GM23248 (cell line): ENCODE measurements around the gene RTTN. TPM values are rescaled to one million over a fixed set of nuclear protein-coding genes. Genes with fewer than 3 reads are reported as not detected.

Experiments used
- DNase-seq: peaks from one replicate; pipeline ENCODE4 v3.0.0-alpha.2; 2015
- H2AFZ ChIP-seq: fragments of 200-600 bp; sonication (generic); 2 replicates; pipeline ENCODE4 v1.6.1; 2016; ENCODE audit warnings: antibody characterized with exemption
- H3F3A ChIP-seq: fragments of 200-600 bp; sonication (generic); 2 replicates; pipeline ENCODE4 v1.6.1; 2016; ENCODE audit warnings: mild to moderate bottlenecking, antibody characterized with exemption, mixed run types; ENCODE audit not compliant: insufficient read depth
- H3K27ac ChIP-seq: fragments of 200-600 bp; sonication (generic); 2 replicates; pipeline ENCODE4 v1.5.1; 2016; ENCODE audit warnings: mild to moderate bottlenecking
- H3K27me3 ChIP-seq: fragments of 200-600 bp; sonication (generic); replicated peaks from 2 replicates; pipeline ENCODE4 v1.6.1; 2016; ENCODE audit warnings: mild to moderate bottlenecking; ENCODE audit not compliant: insufficient read depth
- H3K36me3 ChIP-seq: fragments of 200-600 bp; sonication (generic); 2 replicates; pipeline ENCODE4 v1.6.1; 2016; ENCODE audit warnings: low read depth, mild to moderate bottlenecking
- H3K4me1 ChIP-seq: fragments of 200-600 bp; sonication (generic); 2 replicates; pipeline ENCODE4 v1.6.1; 2016; ENCODE audit warnings: mild to moderate bottlenecking; ENCODE audit not compliant: insufficient read depth
- H3K4me2 ChIP-seq: fragments of 200-600 bp; sonication (generic); one replicate; pipeline ENCODE4 v1.6.1; 2016; ENCODE audit warnings: mild to moderate bottlenecking; ENCODE audit not compliant: unreplicated experiment
- H3K4me3 ChIP-seq: fragments of 200-600 bp; sonication (generic); 2 replicates; pipeline ENCODE4 v1.5.1; 2016; ENCODE audit warnings: mild to moderate bottlenecking
- H3K79me2 ChIP-seq: fragments of 200-600 bp; sonication (generic); 2 replicates; pipeline ENCODE4 v1.6.1; 2016; ENCODE audit warnings: mild to moderate bottlenecking; ENCODE audit not compliant: insufficient read depth
- H3K9ac ChIP-seq: fragments of 200-600 bp; sonication (generic); 2 replicates; pipeline ENCODE4 v1.6.1; 2016; ENCODE audit warnings: mild to moderate bottlenecking
- H3K9me2 ChIP-seq: fragments of 200-600 bp; sonication (generic); 2 replicates; pipeline ENCODE4 v1.6.1; 2016; ENCODE audit warnings: mixed run types, mild to moderate bottlenecking, moderate library complexity; ENCODE audit not compliant: insufficient read depth
- H3K9me3 ChIP-seq: fragments of 200-600 bp; sonication (generic); one replicate; pipeline ENCODE4 v1.6.1; 2017; ENCODE audit warnings: low read depth
- H4K20me1 ChIP-seq: fragments of 200-600 bp; sonication (generic); 2 replicates; pipeline ENCODE4 v1.6.0; 2016; ENCODE audit not compliant: insufficient read depth
- EZH2 ChIP-seq: fragments of 200-600 bp; sonication (generic); IDR thresholded peaks from 2 replicates; pipeline ENCODE4 v1.6.1; 2018; ENCODE audit warnings: antibody characterized with exemption, mild to moderate bottlenecking; ENCODE audit not compliant: insufficient read depth, poor library complexity, severe bottlenecking
- EZH2phosphoT487 ChIP-seq: fragments of 200-600 bp; sonication (generic); IDR thresholded peaks from 2 replicates; pipeline ENCODE4 v1.6.1; 2018; ENCODE audit warnings: antibody characterized with exemption, moderate library complexity, mild to moderate bottlenecking, low read depth; ENCODE audit not compliant: insufficient read depth
- WGBS, 2 experiments: methylation state at CpG; one replicate each; pipeline ENCODE4 v1.1.6; 2015 to 2017; ENCODE audit warnings: low lambda C conversion rate in 2 of 2, low coverage in 1 of 2; ENCODE audit errors: missing lambda C conversion rate in 2 of 2; 5-methylcytosine and 5-hydroxymethylcytosine counted together
- in situ Hi-C: fragments of 300-500 bp; cut with MboI; formaldehyde crosslinking; loops from 2 replicates; pipeline ENCODE4 v1.15.0; 2020
- polyA plus RNA-seq: library from polyadenylated mRNA; unstranded; fragments of >200 nt; fragmentation: Nextera tagmentation; extraction: Ambion mirVana; gene quantifications from 2 replicates; pipeline ENCODE4 v1.2.1, GENCODE V29; 2016
- total RNA-seq: library from RNA; depleted of rRNA; stranded (reverse); fragments of >200 nt; shearing (Covaris generic); gene quantifications from 2 replicates; pipeline ENCODE4 v1.2.3, GENCODE V29; 2014

Gene RTTN
- total and polyA plus RNA-seq, 2 experiments from 2014 or later, result 12.4 to 19.3 TPM

DNA sequence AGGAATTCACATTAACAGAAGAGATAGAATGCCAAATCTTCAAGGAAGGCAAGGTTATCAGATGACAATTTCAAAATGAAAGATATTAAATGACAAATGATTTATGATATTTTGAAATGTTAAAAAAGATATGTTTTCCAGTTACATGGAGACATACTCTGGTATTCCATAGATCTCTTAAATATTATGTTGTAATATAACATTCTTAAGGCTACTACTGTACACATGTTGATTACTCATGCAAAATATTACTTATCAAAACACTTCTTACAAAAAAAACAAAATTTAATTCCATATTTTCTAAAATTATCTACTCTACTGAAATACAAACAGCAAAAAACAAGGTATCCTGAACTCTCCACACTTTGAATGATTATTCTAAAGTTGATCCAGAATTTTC, 22.9 kb downstream of the RTTN start:
- peaks cover 22% of the 10 kb centered on the region; the same call in 1 of the 2 replicates for H3K79me2 ChIP-seq
- H3K9ac ChIP-seq, result no peak overlapping the region
- peaks cover 35% of the 10 kb centered on the region for H3F3A ChIP-seq
- peaks cover 37% of the 10 kb centered on the region for H3K4me1 ChIP-seq
- no peaks in the 10 kb centered on the region for H3K9me2 ChIP-seq
- H3K27ac ChIP-seq, result peak overlapping the region; percentile 38; the same call in 1 of the 2 replicates
- H4K20me1 ChIP-seq, result no peaks in the 10 kb centered on the region
- peak; percentile 21 for DNase-seq
- H2AFZ ChIP-seq, result no peak overlapping the region
- peak overlapping the region; percentile 54 for H3K4me2 ChIP-seq
- no peak for TF ChIP-seq EZH2
- TF ChIP-seq EZH2phosphoT487, result no peak
- H3K27me3 ChIP-seq, result no peaks in the 10 kb centered on the region
- no peaks in the 10 kb centered on the region for H3K36me3 ChIP-seq
- no peak overlapping the region for H3K4me3 ChIP-seq
- in situ Hi-C loops, result no loop called here
- no peaks in the 10 kb centered on the region for H3K9me3 ChIP-seq

DNA sequence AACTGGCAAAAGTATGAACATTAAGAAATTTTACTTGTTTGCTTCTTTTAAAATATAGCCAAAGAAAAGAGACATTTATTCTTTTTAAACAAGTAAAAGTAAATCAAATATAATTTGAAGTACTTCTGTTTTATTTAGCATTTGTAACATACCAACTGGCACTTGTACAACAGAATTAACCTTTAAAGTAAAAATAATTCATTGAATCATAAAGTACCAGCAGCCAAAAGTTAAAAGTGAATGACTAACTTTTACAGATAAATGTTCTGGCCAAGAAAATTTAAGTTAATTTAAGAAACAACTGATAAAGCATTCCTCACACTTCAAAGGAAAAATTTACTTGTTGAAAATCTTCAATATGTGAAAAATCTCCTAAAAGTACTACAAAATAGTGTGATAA, 23.8 kb downstream of the RTTN start:
- peaks cover 36% of the 10 kb centered on the region for H3K4me1 ChIP-seq
- H2AFZ ChIP-seq, result no peak overlapping the region
- H3K36me3 ChIP-seq, result no peaks in the 10 kb centered on the region
- H3K4me3 ChIP-seq, result peak overlapping the region; percentile 4
- peaks cover 23% of the 10 kb centered on the region; the same call in 1 of the 2 replicates for H3K79me2 ChIP-seq
- no peaks in the 10 kb centered on the region for H4K20me1 ChIP-seq
- H3K9me2 ChIP-seq, result no peaks in the 10 kb centered on the region
- peaks cover 34% of the 10 kb centered on the region for H3F3A ChIP-seq
- TF ChIP-seq EZH2phosphoT487 (no peak), EZH2 (no peak)
- no peaks in the 10 kb centered on the region for H3K9me3 ChIP-seq
- H3K27me3 ChIP-seq, result no peaks in the 10 kb centered on the region
- H3K27ac ChIP-seq, result peak overlapping the region; percentile 38
- DNase-seq, result peak; percentile 33
- in situ Hi-C loops, result no loop called here
- H3K9ac ChIP-seq, result no peak overlapping the region
- H3K4me2 ChIP-seq, result peak overlapping the region; percentile 54

DNA sequence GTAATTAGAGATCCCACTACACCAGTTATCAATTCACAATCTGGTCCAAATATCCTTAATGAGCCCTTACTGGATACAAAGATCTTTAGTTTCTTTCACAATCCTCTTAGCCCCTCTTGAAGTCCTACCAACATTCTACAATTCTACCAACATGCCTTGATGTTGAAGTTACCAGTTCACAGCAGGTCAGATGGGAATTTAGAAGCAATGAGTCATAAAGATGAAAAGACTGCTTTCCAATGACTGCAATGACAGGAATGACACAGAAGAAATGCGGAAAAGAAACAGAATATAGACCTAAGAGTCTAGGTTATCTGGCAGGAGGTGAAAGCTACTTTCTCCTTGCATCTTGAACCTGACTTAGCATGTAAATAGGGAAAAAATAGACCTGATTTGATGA, 24.5 kb downstream of the RTTN start:
- Histone ChIP-seq H3K27me3 (no peaks in the 10 kb centered on the region), H3K27ac (peak overlapping the region; percentile 38), H3K4me1 (peaks cover 36% of the 10 kb centered on the region), H3K36me3 (no peaks in the 10 kb centered on the region), H2AFZ (no peak overlapping the region), H3K79me2 (peaks cover 23% of the 10 kb centered on the region; the same call in 1 of the 2 replicates), H3K4me2 (peak overlapping the region; percentile 54), H3K9me2 (no peaks in the 10 kb centered on the region), H3F3A (peaks cover 34% of the 10 kb centered on the region), H3K4me3 (peak overlapping the region; percentile 4), H4K20me1 (no peaks in the 10 kb centered on the region), H3K9me3 (no peaks in the 10 kb centered on the region), H3K9ac (no peak overlapping the region)
- no peak for TF ChIP-seq EZH2
- no peak for TF ChIP-seq EZH2phosphoT487
- 23 to 33% methylated on average over 1 of the region's 1 CpG for WGBS, 2 experiments
- DNase-seq, result peak; percentile 76
- in situ Hi-C loops, result no loop called here

DNA sequence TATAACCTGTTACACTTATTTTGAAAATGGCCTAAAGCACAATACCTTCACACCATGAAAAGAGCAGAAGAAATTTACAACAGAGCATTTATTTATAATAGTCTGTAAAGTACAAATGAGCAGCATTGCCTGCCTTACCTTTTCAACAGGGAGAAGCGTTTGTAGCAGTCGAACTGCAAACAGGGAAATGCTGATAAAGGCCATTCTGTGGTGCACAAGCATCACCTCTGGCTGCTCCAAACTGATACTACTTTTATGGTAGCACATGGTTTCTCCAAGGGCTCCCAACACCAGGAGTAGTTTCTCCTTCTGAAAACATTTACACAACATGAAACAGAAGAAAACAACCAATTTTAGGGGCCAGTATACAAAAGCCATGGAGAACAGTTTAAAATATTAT, 28.9 kb downstream of the RTTN start:
- no peak overlapping the region for H3K27ac ChIP-seq
- H2AFZ ChIP-seq, result no peak overlapping the region

DNA sequence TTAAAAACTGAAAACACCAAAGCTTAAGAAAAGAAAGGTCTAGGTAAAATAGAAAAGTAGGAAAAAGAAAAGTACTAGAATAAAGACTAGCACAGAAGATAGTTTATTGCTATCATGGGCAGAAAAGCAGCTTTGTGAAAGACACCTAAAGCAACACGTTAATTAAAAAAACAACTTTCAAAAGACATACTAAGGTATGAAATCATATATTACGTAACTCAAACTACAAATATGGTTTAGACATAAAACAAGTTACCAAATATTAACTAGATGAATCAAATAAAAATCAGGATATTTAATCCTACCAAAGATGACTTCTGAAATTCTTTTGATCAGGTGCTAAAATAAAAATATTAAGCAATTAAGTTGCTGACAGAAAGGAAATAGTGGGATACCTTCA, 30.3 kb downstream of the RTTN start:
- no peaks in the 10 kb centered on the region for H4K20me1 ChIP-seq
- in situ Hi-C loops, result no loop called here

More for the DNA sequence above, 28.9 kb downstream of the RTTN start:
- no peak overlapping the region for H3K4me2 ChIP-seq
- no peak overlapping the region for H3K9ac ChIP-seq
- no peaks in the 10 kb centered on the region for H3K9me2 ChIP-seq
- in situ Hi-C loops, result no loop called here
- H3F3A ChIP-seq, result peaks cover 12% of the 10 kb centered on the region
- peaks cover 20% of the 10 kb centered on the region for H3K4me1 ChIP-seq
- no peak for TF ChIP-seq EZH2phosphoT487
- TF ChIP-seq EZH2, result no peak
- H3K36me3 ChIP-seq, result no peaks in the 10 kb centered on the region
- H4K20me1 ChIP-seq, result no peaks in the 10 kb centered on the region
- H3K27me3 ChIP-seq, result no peaks in the 10 kb centered on the region
- no peak overlapping the region for H3K4me3 ChIP-seq
- 100% methylated on average over 2 of the region's 2 CpGs for WGBS, 2 experiments
- H3K79me2 ChIP-seq, result peaks cover 23% of the 10 kb centered on the region; the same call in 1 of the 2 replicates
- H3K9me3 ChIP-seq, result no peaks in the 10 kb centered on the region
- no peak for DNase-seq

More for the DNA sequence above, 30.3 kb downstream of the RTTN start:
- H3K9me2 ChIP-seq, result no peaks in the 10 kb centered on the region
- no peaks in the 10 kb centered on the region for H3F3A ChIP-seq
- no peak overlapping the region for H3K4me2 ChIP-seq
- no peak overlapping the region for H3K4me3 ChIP-seq
- no peaks in the 10 kb centered on the region for H3K36me3 ChIP-seq
- H3K9me3 ChIP-seq, result no peaks in the 10 kb centered on the region
- H2AFZ ChIP-seq, result no peak overlapping the region
- H3K27ac ChIP-seq, result no peak overlapping the region
- peaks cover 23% of the 10 kb centered on the region; the same call in 1 of the 2 replicates for H3K79me2 ChIP-seq
- peaks cover 7% of the 10 kb centered on the region for H3K4me1 ChIP-seq
- WGBS, 2 experiments, result 98 to 100% methylated on average over 2 of the region's 2 CpGs
- no peak for DNase-seq
- no peak overlapping the region for H3K9ac ChIP-seq
- TF ChIP-seq EZH2, result no peak
- TF ChIP-seq EZH2phosphoT487, result no peak
- no peaks in the 10 kb centered on the region for H3K27me3 ChIP-seq
